Nephron progenitor cell (in vitro differentiated cells): Measurements from ENCODE around the gene TLE3.
"Not testable (repeated sequence)": the region's sequence is repeated elsewhere in the genome, so short reads cannot be mapped to it uniquely, and the experiment has no call there.

Experiments used
- DNase-seq: peaks from one replicate; pipeline ENCODE4 v3.0.0; 2021
- H3K27ac Mint-ChIP-seq: 2 replicates; pipeline ENCODE4 v1.8.0; 2021; ENCODE audit warnings: mild to moderate bottlenecking, moderate library complexity, mixed read lengths
- H3K27me3 Mint-ChIP-seq: 2 replicates; pipeline ENCODE4 v1.8.0; 2021; ENCODE audit warnings: mild to moderate bottlenecking, low read depth, mixed read lengths; ENCODE audit not compliant: poor library complexity
- H3K36me3 Mint-ChIP-seq: 2 replicates; pipeline ENCODE4 v1.8.0; 2021; ENCODE audit warnings: low read depth, mixed read lengths
- H3K4me1 Mint-ChIP-seq: 2 replicates; pipeline ENCODE4 v1.8.0; 2021; ENCODE audit warnings: mixed read lengths
- H3K4me3 Mint-ChIP-seq: 2 replicates; pipeline ENCODE4 v1.8.0; 2021; ENCODE audit warnings: mild to moderate bottlenecking, moderate library complexity, mixed read lengths
- H3K9me3 Mint-ChIP-seq: 2 replicates; pipeline ENCODE4 v1.8.0; 2021; ENCODE audit warnings: mild to moderate bottlenecking, moderate library complexity, mixed read lengths
- CTCF ChIP-seq: fragments of 200-600 bp; sonication (generic); IDR thresholded peaks from 2 replicates; pipeline ENCODE4 v1.5.0; 2021; ENCODE audit warnings: antibody characterized with exemption

Gene TLE3

GRCh38 chr15:70137967-70138366 is 40.2 kb upstream of the TLE3 start:
- Mint-ChIP-seq H3K9me3 (no peaks in the 10 kb centered on the region), H3K4me1 (peaks cover 72% of the 10 kb centered on the region), H3K27me3 (peaks cover 32% of the 10 kb centered on the region), H3K4me3 (no peak overlapping the region), H3K36me3 (no peaks in the 10 kb centered on the region), H3K27ac (no peak overlapping the region)
- DNase-seq: no peak
- no peak for TF ChIP-seq CTCF

- H3K27ac Mint-ChIP-seq, H3K9me3 Mint-ChIP-seq, H3K4me3 Mint-ChIP-seq, H3K36me3 Mint-ChIP-seq, DNase-seq: not testable (repeated sequence)
- peaks cover 70% of the 10 kb centered on the region for H3K4me1 Mint-ChIP-seq
- H3K27me3 Mint-ChIP-seq: peaks cover 34% of the 10 kb centered on the region
These were observed 39.3 kb upstream of the TLE3 start for GRCh38 chr15:70137021-70137420.

GRCh38 chr15:70133781-70134421 is 36.2 kb upstream of the TLE3 start:
- peaks cover 49% of the 10 kb centered on the region for H3K4me1 Mint-ChIP-seq

GRCh38 chr15:70133296-70133695 is 35.6 kb upstream of the TLE3 start:
- TF ChIP-seq CTCF: no peak
- peaks cover 43% of the 10 kb centered on the region for H3K4me1 Mint-ChIP-seq
- H3K27me3 Mint-ChIP-seq: peaks cover 25% of the 10 kb centered on the region
- H3K4me3 Mint-ChIP-seq: no peak overlapping the region
- H3K27ac Mint-ChIP-seq: no peak overlapping the region
- no peaks in the 10 kb centered on the region for H3K36me3 Mint-ChIP-seq
- DNase-seq: no peak
- no peaks in the 10 kb centered on the region for H3K9me3 Mint-ChIP-seq

More at GRCh38 chr15:70133781-70134421, 36.2 kb upstream of the TLE3 start:
- no peak for DNase-seq
- Mint-ChIP-seq H3K9me3 (no peaks in the 10 kb centered on the region), H3K27me3 (peaks cover 25% of the 10 kb centered on the region), H3K27ac (no peak overlapping the region), H3K4me3 (no peak overlapping the region), H3K36me3 (no peaks in the 10 kb centered on the region)
- TF ChIP-seq CTCF: no peak

GRCh38 chr15:70132571-70132970 is 34.9 kb upstream of the TLE3 start:
- Mint-ChIP-seq H3K9me3 (no peaks in the 10 kb centered on the region), H3K4me3 (no peak overlapping the region), H3K4me1 (peaks cover 36% of the 10 kb centered on the region), H3K27ac (no peak overlapping the region), H3K27me3 (peaks cover 25% of the 10 kb centered on the region), H3K36me3 (no peaks in the 10 kb centered on the region)
- no peak for DNase-seq
- no peak for TF ChIP-seq CTCF

- no peaks in the 10 kb centered on the region for H3K9me3 Mint-ChIP-seq
- no peak overlapping the region for H3K4me3 Mint-ChIP-seq
- H3K27ac Mint-ChIP-seq: no peak overlapping the region
- DNase-seq: no peak
- H3K4me1 Mint-ChIP-seq: peaks cover 35% of the 10 kb centered on the region
- no peak for TF ChIP-seq CTCF
- H3K36me3 Mint-ChIP-seq: no peaks in the 10 kb centered on the region
- H3K27me3 Mint-ChIP-seq: peaks cover 25% of the 10 kb centered on the region
These were observed 34.4 kb upstream of the TLE3 start for GRCh38 chr15:70132139-70132538.
